Lung (tissue), 12 donors: Measurements from ENCODE around the gene ZFR2. TPM values are rescaled to one million over a fixed set of nuclear protein-coding genes. Genes with fewer than 3 reads are reported as not detected.

Experiments used
- ATAC-seq: fragments of 200-7000 bp; cut with Tn5 transposase; one replicate; pipeline ENCODE4 v1.9.1; 2020; ENCODE audit warnings: moderate number of reproducible peaks; ENCODE audit not compliant: insufficient read depth, low FRiP score
- DNase-seq, 3 donors: peaks; one replicate each; pipeline ENCODE4 v3.0.0-alpha.2; 2013 to 2017
- H3K27ac ChIP-seq, 2 donors: one replicate each; pipeline ENCODE4 v1.5.1; 2013; ENCODE audit warnings: mild to moderate bottlenecking in 2 of 2, moderate library complexity in 2 of 2, control low read depth in 1 of 2, inconsistent platforms in 1 of 2, low read depth in 1 of 2, low read length in 1 of 2
- H3K27me3 ChIP-seq, 3 donors: one replicate each; pipeline ENCODE4 v1.5.1; 2013; ENCODE audit warnings: low read length in 2 of 3; ENCODE audit not compliant: control insufficient read depth in 3 of 3, insufficient read depth in 3 of 3
- H3K36me3 ChIP-seq, 4 donors: one replicate each; pipeline ENCODE4 v1.5.1; 2013; ENCODE audit warnings: low read length in 4 of 4, mild to moderate bottlenecking in 1 of 4, moderate library complexity in 1 of 4; ENCODE audit not compliant: control insufficient read depth in 4 of 4, insufficient read depth in 4 of 4
- H3K4me1 ChIP-seq, 5 donors: one replicate each; pipeline ENCODE4 v1.5.1; 2013; ENCODE audit warnings: low read length in 5 of 5, mild to moderate bottlenecking in 2 of 5, moderate library complexity in 1 of 5; ENCODE audit not compliant: control insufficient read depth in 5 of 5, insufficient read depth in 5 of 5
- H3K4me3 ChIP-seq: one replicate; pipeline ENCODE4 v1.5.1; 2013; ENCODE audit warnings: mild to moderate bottlenecking, control low read depth, moderate library complexity
- H3K9ac ChIP-seq, 2 donors: one replicate each; pipeline ENCODE4 v1.5.1; 2013; ENCODE audit warnings: low read length in 2 of 2, control low read depth in 1 of 2; ENCODE audit not compliant: insufficient read depth in 1 of 2
- H3K9me3 ChIP-seq, 4 donors: one replicate each; pipeline ENCODE4 v1.5.1; 2013; ENCODE audit warnings: low read length in 3 of 4, mild to moderate bottlenecking in 1 of 4, moderate library complexity in 1 of 4; ENCODE audit not compliant: control insufficient read depth in 4 of 4, insufficient read depth in 3 of 4
- WGBS, 2 donors: extraction: QIAGEN DNeasy Blood & Tissue Kit; methylation state at CpG; one replicate each; pipeline ENCODE4 v1.1.7; 2013; 5-methylcytosine and 5-hydroxymethylcytosine counted together
- polyA plus RNA-seq, 2 donors: library from polyadenylated mRNA; stranded (reverse); fragments of 200-250 nt; gene quantifications; one replicate each; pipeline ENCODE4 v1.2.1, GENCODE V29; 2013
- total RNA-seq, 2 donors: library from RNA; depleted of rRNA in 1 of 2; stranded (reverse); fragments of >200 nt in 1 of 2; gene quantifications; one replicate each; pipeline ENCODE4 v1.2.1, GENCODE V29; 2014 to 2021
- TF ChIP-seq, protein P1 (sequence below): IDR thresholded peaks from 2 replicates; pipeline ENCODE4 v1.5.1; 2012; ENCODE audit warnings: mild to moderate bottlenecking; ENCODE audit errors: control extremely low read depth, extremely low read depth
- donor health status: control.
- donor health status: control.
- donor health status: Bipolar disorder and iron deficiency.
- donor health status: healthy.
- donor health status: DM: yes; HTN: yes; CAD: no.

Gene ZFR2
- total and polyA plus RNA-seq, 4 donors: 0.05 to 0.34 (median 0.19) TPM

DNA sequence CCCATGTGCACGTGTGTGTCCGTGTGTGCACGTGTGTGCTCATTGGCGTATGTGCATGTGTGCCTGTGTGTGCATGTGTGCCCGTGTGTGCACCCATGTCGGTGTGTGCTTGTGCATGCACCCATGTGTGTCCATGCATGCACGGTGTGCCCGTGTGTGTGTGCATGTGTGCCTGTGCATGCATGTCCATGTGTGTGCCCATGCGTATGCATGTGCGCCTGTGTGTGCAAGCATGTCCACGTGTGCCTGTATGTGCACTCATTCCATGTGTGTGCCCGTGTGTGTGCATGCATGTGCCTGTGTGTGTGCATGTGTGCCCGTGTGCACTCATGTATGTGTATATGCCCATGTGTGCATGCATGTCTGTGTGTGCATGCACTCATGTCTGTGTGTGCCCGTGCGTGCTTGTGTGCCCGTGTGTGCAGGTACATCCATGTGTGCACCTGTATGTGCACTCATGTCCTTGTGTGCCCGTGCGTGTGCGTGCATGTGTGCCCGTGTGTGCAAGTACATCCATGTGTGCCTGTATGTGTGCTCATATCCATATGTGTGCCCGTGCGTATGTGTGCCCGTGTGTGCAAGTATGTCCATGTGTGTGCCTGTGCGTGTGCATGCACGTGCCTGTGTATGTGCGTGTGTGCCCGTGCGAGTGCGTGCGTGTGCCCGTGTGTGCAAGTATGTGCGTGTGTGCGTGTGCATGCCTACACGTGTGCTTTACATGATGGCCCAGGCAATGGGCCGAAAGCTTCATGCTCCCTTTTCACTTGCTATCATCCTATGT is 61.1 kb downstream of the ZFR2 start:
- ATAC-seq (no peak), DNase-seq (no peak)
- TF ChIP-seq, protein P1, sequence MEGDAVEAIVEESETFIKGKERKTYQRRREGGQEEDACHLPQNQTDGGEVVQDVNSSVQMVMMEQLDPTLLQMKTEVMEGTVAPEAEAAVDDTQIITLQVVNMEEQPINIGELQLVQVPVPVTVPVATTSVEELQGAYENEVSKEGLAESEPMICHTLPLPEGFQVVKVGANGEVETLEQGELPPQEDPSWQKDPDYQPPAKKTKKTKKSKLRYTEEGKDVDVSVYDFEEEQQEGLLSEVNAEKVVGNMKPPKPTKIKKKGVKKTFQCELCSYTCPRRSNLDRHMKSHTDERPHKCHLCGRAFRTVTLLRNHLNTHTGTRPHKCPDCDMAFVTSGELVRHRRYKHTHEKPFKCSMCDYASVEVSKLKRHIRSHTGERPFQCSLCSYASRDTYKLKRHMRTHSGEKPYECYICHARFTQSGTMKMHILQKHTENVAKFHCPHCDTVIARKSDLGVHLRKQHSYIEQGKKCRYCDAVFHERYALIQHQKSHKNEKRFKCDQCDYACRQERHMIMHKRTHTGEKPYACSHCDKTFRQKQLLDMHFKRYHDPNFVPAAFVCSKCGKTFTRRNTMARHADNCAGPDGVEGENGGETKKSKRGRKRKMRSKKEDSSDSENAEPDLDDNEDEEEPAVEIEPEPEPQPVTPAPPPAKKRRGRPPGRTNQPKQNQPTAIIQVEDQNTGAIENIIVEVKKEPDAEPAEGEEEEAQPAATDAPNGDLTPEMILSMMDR: no peak
- peaks cover 0 to 3% (median 3%) of the 10 kb centered on the region in 3 donors for H3K27me3 ChIP-seq
- H3K4me1 ChIP-seq: peaks cover 0 to 7% (median 0%) of the 10 kb centered on the region in 5 donors
- H3K9ac ChIP-seq: no peak overlapping the region
- H3K27ac ChIP-seq: peak overlapping the region in 1 of 2 donors; percentile 90
- 92 to 97% methylated on average over 35 of the region's 35 CpGs for WGBS, 2 donors
- no peak overlapping the region for H3K4me3 ChIP-seq
- H3K36me3 ChIP-seq: no peaks in the 10 kb centered on the region
- no peaks in the 10 kb centered on the region for H3K9me3 ChIP-seq

DNA sequence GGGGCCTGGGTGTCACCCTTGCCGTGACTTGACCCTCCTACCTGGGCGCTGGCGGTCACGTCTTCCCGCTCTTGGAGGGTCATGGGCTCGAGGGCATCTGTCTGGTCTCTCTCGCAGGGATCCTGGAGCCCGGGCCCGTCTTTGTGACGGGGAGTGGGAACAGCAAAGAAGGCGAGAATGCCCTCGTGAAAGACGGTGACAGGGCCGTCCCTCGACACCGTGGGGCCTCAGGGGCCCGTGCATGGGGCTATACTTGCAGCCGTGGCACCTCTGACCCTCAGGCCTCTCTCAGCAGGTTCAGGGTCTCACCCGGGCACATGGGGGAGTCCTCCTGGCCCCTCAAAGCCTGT is 61.7 kb downstream of the ZFR2 start:
- Histone ChIP-seq H3K4me1 (peaks cover 0 to 7% (median 0%) of the 10 kb centered on the region in 5 donors), H3K4me3 (no peak overlapping the region), H3K27ac (no peak overlapping the region), H3K9ac (no peak overlapping the region), H3K27me3 (peaks cover 0 to 7% (median 7%) of the 10 kb centered on the region in 3 donors), H3K9me3 (no peaks in the 10 kb centered on the region), H3K36me3 (no peaks in the 10 kb centered on the region)
- DNase-seq (no peak), ATAC-seq (no peak)
- 80 to 90% methylated on average over 19 of the region's 19 CpGs for WGBS, 2 donors
- TF ChIP-seq, protein P1: no peak

DNA sequence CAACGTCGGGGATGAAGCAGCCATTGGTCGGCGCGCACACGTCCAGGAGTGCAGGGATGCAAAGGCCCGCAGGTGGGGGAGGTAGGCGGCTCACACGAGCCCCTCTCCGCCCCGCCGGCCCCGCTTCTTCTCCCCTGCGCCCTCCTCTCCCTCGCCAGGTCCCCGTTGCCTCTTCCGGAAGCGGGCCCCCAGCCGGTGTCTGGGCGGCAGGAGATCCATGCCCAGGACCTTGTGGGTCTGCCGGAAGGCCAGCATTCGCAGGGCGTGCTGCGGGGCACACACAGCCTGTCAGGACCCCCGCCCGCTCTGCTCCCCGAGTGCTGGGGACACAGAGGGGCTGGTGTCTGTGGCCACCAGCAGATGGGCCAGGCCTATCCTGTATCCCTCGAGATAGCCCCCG is 63.0 kb downstream of the ZFR2 start:
- peaks cover 0 to 20% (median 17%) of the 10 kb centered on the region in 3 donors for H3K27me3 ChIP-seq
- no peak overlapping the region for H3K27ac ChIP-seq
- WGBS, 2 donors: 88 to 91% methylated on average over 29 of the region's 29 CpGs
- TF ChIP-seq, protein P1: no peak
- no peak overlapping the region for H3K4me3 ChIP-seq
- H3K9ac ChIP-seq: no peak overlapping the region
- no peak for DNase-seq
- no peaks in the 10 kb centered on the region for H3K36me3 ChIP-seq
- H3K4me1 ChIP-seq: peaks cover 0 to 13% (median 3%) of the 10 kb centered on the region in 5 donors
- no peak for ATAC-seq
- H3K9me3 ChIP-seq: no peaks in the 10 kb centered on the region
